Choroid plexus epithelial cell (primary cell): ENCODE results near the gene PXDC1.
A peak's percentile ranks its signal among the peaks of the same experiment; 100 is the strongest.

Experiments
- DNase-seq: peaks from one replicate; pipeline ENCODE4 v3.0.0-alpha.2; 2010; ENCODE audit warnings: low read depth
- H3K4me3 ChIP-seq: 2 replicates; pipeline ENCODE4 v1.5.1; 2011; ENCODE audit warnings: low read depth, mild to moderate bottlenecking, control low read depth, low read length, moderate library complexity
- CTCF ChIP-seq: conservative IDR thresholded peaks from 2 replicates; pipeline ENCODE4 v1.5.1; 2011; ENCODE audit warnings: low read depth, mild to moderate bottlenecking, control low read depth, inconsistent platforms, low read length, moderate library complexity

PXDC1 gene

GRCh38 chr6:3788408-3789017, 37.0 kb upstream of the PXDC1 start:
- DNase-seq: peak; percentile 65
- no peak overlapping the region for H3K4me3 ChIP-seq
- no peak for TF ChIP-seq CTCF

- no peak for TF ChIP-seq CTCF
Observed at GRCh38 chr6:3786141-3786540, 34.6 kb upstream of the PXDC1 start.

GRCh38 chr6:3785745-3786098, 34.2 kb upstream of the PXDC1 start:
- no peak overlapping the region for H3K4me3 ChIP-seq
- TF ChIP-seq CTCF: no peak
- DNase-seq: no peak

More at GRCh38 chr6:3786141-3786540, 34.6 kb upstream of the PXDC1 start:
- DNase-seq: peak; percentile 30
- H3K4me3 ChIP-seq: no peak overlapping the region

- DNase-seq: no peak
- TF ChIP-seq CTCF: no peak
- H3K4me3 ChIP-seq: no peak overlapping the region
Observed at GRCh38 chr6:3784885-3785744, 33.6 kb upstream of the PXDC1 start.

- no peak overlapping the region for H3K4me3 ChIP-seq
- no peak for DNase-seq
- TF ChIP-seq CTCF: no peak
Observed at GRCh38 chr6:3784423-3784822, 32.9 kb upstream of the PXDC1 start.

GRCh38 chr6:3782876-3783832, 31.6 kb upstream of the PXDC1 start:
- H3K4me3 ChIP-seq: no peak overlapping the region
- TF ChIP-seq CTCF: peak; percentile 7
- DNase-seq: peak; percentile 63
